Osteoblast (primary cell): ENCODE measurements around the gene ITSN1. TPM values are rescaled to one million over a fixed set of nuclear protein-coding genes. Genes with fewer than 3 reads are reported as not detected.

Experiments
- DNase-seq: peaks from one replicate; pipeline ENCODE4 v3.0.0; 2011; ENCODE audit warnings: low spot score, mixed read lengths; ENCODE audit not compliant: insufficient read length; ENCODE audit errors: missing footprints
- H2AFZ ChIP-seq: 2 replicates; pipeline ENCODE4 v1.6.0; 2011; ENCODE audit warnings: mild to moderate bottlenecking, low read length
- H3K27ac ChIP-seq: 2 replicates; pipeline ENCODE4 v1.5.1; 2011; ENCODE audit warnings: mild to moderate bottlenecking, low read depth, low read length, moderate library complexity
- H3K27me3 ChIP-seq: 2 replicates; pipeline ENCODE4 v1.6.0; 2012; ENCODE audit warnings: mild to moderate bottlenecking, control low read depth, inconsistent platforms, low read length, moderate library complexity; ENCODE audit not compliant: insufficient read depth
- H3K36me3 ChIP-seq: 2 replicates; pipeline ENCODE4 v1.5.1; 2011; ENCODE audit warnings: mild to moderate bottlenecking, low read length, control low read depth, moderate library complexity; ENCODE audit not compliant: insufficient read depth
- H3K4me1 ChIP-seq: 2 replicates; pipeline ENCODE4 v1.5.1; 2011; ENCODE audit warnings: mild to moderate bottlenecking, low read length, control low read depth, moderate library complexity; ENCODE audit not compliant: insufficient read depth
- H3K4me2 ChIP-seq: 2 replicates; pipeline ENCODE4 v1.6.0; 2011; ENCODE audit warnings: mild to moderate bottlenecking, low read length; ENCODE audit not compliant: insufficient read depth
- H3K4me3 ChIP-seq: fragments of 200-600 bp; sonication (generic); 3 replicates; pipeline ENCODE4 v1.5.1; 2012; ENCODE audit warnings: mild to moderate bottlenecking, low read length, inconsistent platforms; ENCODE audit not compliant: insufficient read depth
- H3K79me2 ChIP-seq: 2 replicates; pipeline ENCODE4 v1.6.0; 2012; ENCODE audit warnings: mild to moderate bottlenecking, low read length, control low read depth, inconsistent platforms; ENCODE audit not compliant: insufficient read depth
- H3K9me3 ChIP-seq: 2 replicates; pipeline ENCODE4 v1.5.1; 2011; ENCODE audit warnings: low read depth, low read length, control low read depth
- H4K20me1 ChIP-seq: 2 replicates; pipeline ENCODE4 v1.6.0; 2012; ENCODE audit warnings: mild to moderate bottlenecking, low read length, control low read depth; ENCODE audit not compliant: insufficient read depth
- CTCF ChIP-seq: IDR thresholded peaks from 2 replicates; pipeline ENCODE4 v1.5.1; 2011; ENCODE audit warnings: mild to moderate bottlenecking, low read depth, low read length, moderate library complexity; ENCODE audit errors: extremely low read depth
- total RNA-seq: library from RNA; depleted of rRNA; stranded (reverse); fragments of >200 nt; gene quantifications from 2 replicates; pipeline ENCODE4 v1.2.3, GENCODE V29; 2012

ITSN1 gene
- total RNA-seq, 1 donor = 42.7 TPM

GRCh38 chr21:33655588-33656221 lies 13.4 kb downstream of the ITSN1 start:
- no peaks in the 10 kb centered on the region for H3K9me3 ChIP-seq
- H3K79me2 ChIP-seq = peaks cover 87% of the 10 kb centered on the region
- H4K20me1 ChIP-seq = peaks cover 20% of the 10 kb centered on the region
- DNase-seq = peak; percentile 58
- no peaks in the 10 kb centered on the region for H3K36me3 ChIP-seq
- TF ChIP-seq CTCF = no peak
- H3K4me2 ChIP-seq = no peak overlapping the region
- H3K4me1 ChIP-seq = peaks cover 19% of the 10 kb centered on the region
- H3K27ac ChIP-seq = peak overlapping the region; percentile 51
- H2AFZ ChIP-seq = no peak overlapping the region
- no peaks in the 10 kb centered on the region for H3K27me3 ChIP-seq
- no peak overlapping the region for H3K4me3 ChIP-seq

- DNase-seq = no peak
- Histone ChIP-seq H3K36me3 (no peaks in the 10 kb centered on the region), H3K27me3 (no peaks in the 10 kb centered on the region), H3K27ac (no peak overlapping the region), H3K4me3 (no peak overlapping the region), H3K4me2 (no peak overlapping the region), H3K9me3 (no peaks in the 10 kb centered on the region), H2AFZ (no peak overlapping the region), H3K4me1 (peaks cover 19% of the 10 kb centered on the region), H3K79me2 (peaks cover 87% of the 10 kb centered on the region), H4K20me1 (peaks cover 24% of the 10 kb centered on the region)
- no peak for TF ChIP-seq CTCF
Measured at GRCh38 chr21:33657124-33657820, 15.0 kb downstream of the ITSN1 start.

- no peak overlapping the region for H3K4me2 ChIP-seq
Measured at GRCh38 chr21:33658919-33659567, 16.7 kb downstream of the ITSN1 start.

More at GRCh38 chr21:33658919-33659567, 16.7 kb downstream of the ITSN1 start:
- Histone ChIP-seq H3K4me1 (peaks cover 19% of the 10 kb centered on the region), H3K4me3 (no peak overlapping the region), H3K79me2 (peaks cover 88% of the 10 kb centered on the region), H4K20me1 (peaks cover 29% of the 10 kb centered on the region), H3K36me3 (no peaks in the 10 kb centered on the region), H3K27me3 (no peaks in the 10 kb centered on the region), H2AFZ (no peak overlapping the region), H3K27ac (no peak overlapping the region), H3K9me3 (no peaks in the 10 kb centered on the region)
- TF ChIP-seq CTCF = no peak
- no peak for DNase-seq
